ENCODE measurements around the gene ATP6V0B. TPM values are rescaled to one million over a fixed set of nuclear protein-coding genes. Genes with fewer than 3 reads are reported as not detected.

The ATP6V0B gene
- total and polyA plus RNA-seq, 2 of the 4 experiments (the other 2 are of a cell fraction), result 72.1 to 169 TPM

DNA sequence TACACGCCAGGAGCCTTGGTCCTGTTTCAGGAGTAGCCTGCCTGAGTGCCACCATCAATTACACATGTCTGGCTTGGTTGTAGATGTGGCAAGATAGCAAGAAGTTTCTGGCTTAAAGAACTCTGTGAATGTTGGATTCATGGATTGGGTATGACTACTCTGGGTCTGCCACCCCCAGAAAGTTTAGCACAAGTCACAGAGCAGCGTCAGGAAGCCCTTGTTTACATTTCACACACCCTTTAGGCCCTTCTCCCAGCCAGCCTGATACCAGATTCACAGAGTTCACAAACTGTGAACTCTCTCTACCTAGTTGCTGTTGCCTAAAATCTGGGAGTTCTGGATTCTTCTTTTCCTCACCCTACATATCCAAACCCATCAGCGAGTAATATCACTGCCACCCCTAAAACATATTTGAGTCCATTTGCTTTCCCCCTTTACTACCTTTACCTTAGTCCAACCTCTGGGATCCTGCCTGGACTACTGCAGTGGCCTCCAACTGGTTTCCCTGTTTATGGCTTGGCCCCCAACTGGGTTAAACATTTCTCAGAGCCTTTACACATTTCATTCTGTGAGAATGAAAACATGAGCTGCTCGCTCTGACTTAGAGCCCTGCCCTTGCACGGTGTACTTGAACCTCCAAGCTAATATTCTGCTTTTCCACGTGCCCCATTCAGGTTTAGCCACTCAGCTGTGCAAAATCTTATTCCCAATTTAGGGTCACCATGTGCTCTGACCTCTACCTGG lies 12.6 kb downstream of the ATP6V0B start:
- Histone ChIP-seq H3K4ac (ENCODE audit: low read depth, low read length) (peak overlapping the region; percentile 42; the same call in 1 of the 2 replicates), H2AFZ (replicated peaks; ENCODE audit: low read length, poor library complexity) (no peak overlapping the region), H4K5ac (ENCODE audit: low read depth, low read length) (no peak overlapping the region), H3K4me3 (ENCODE audit: insufficient read depth, low read depth, low read length) (no peak overlapping the region), H2BK120ac (ENCODE audit: low read depth, low read length) (no peak overlapping the region), H3K4me2 (ENCODE audit: low read depth, low read length) (no peak overlapping the region), H3K9me1 (ENCODE audit: insufficient read depth, low read length) (peaks cover 24% of the 10 kb centered on the region), H3K14ac (replicated peaks; ENCODE audit: low read depth, low read length) (0 out of 2 replicates have a peak overlapping the region, but pooled peaks have one; percentile 70), H4K8ac (ENCODE audit: low read depth in 2 of 2, low read length in 2 of 2) (peak overlapping the region in 1 of 2 experiments; percentile 50; a peak in 1 of 4 replicates), H2BK5ac (ENCODE audit: low read depth, low read length, poor library complexity, severe bottlenecking) (peak overlapping the region; percentile 7), H3K18ac (ENCODE audit: low read depth, low read length) (no peak overlapping the region), H3K56ac (ENCODE audit: extremely low read depth, insufficient read depth, low read length) (no peak overlapping the region), H2AK9ac (replicated peaks; ENCODE audit: low read depth, low read length, poor library complexity) (no peak overlapping the region), H3K27ac (ENCODE audit: insufficient read depth, low read length) (no peak overlapping the region), H2BK15ac (ENCODE audit: low read depth, low read length) (0 out of 3 replicates have a peak overlapping the region, but pooled peaks have one; percentile 34), H4K20me1 (ENCODE audit: insufficient read depth, low read length) (peaks cover 31% of the 10 kb centered on the region), H2BK20ac (ENCODE audit: low read depth, low read length) (no peak overlapping the region), H3K4me1 (ENCODE audit: control insufficient read depth, insufficient read depth, low read length) (peaks cover 18% of the 10 kb centered on the region), H4K91ac (ENCODE audit: insufficient read depth, low read depth, low read length) (no peak overlapping the region), H3K9me3 (ENCODE audit: control insufficient read depth, insufficient read depth, low read length) (no peaks in the 10 kb centered on the region), H3K9ac (ENCODE audit: low read depth, low read length) (no peak overlapping the region), H3K36me3 (ENCODE audit: control insufficient read depth, insufficient read depth, low read length) (peaks cover 28% of the 10 kb centered on the region), H2AK5ac (ENCODE audit: low read depth, low read length) (peak overlapping the region; percentile 46; the same call in 1 of the 2 replicates), H3K23ac (ENCODE audit: low read depth, low read length) (peak overlapping the region; percentile 56; the same call in 1 of the 2 replicates), H3K27me3 (ENCODE audit: control insufficient read depth, insufficient read depth, low read length) (no peaks in the 10 kb centered on the region), H3K79me1 (ENCODE audit: low read depth in 1 of 2, low read length in 2 of 2) (peaks cover 11 to 28% of the 10 kb centered on the region in 2 experiments)
- BruUV-seq (replicated peaks), result no TSS peak
- dilution Hi-C loops (cut with HindIII; ENCODE audit: low sequenced_read_pairs, unreplicated experiment), result no loop called here
- no peak for TF ChIP-seq MAFK (IDR thresholded peaks at IDR 0.05; ENCODE audit: low read depth, low read length)
- peak; percentile 38; the same call in 1 of the 2 replicates for TF ChIP-seq CEBPB (IDR thresholded peaks at IDR 0.05; ENCODE audit: low read depth, low read length)
- TF ChIP-seq BHLHE40 (IDR thresholded peaks at IDR 0.05; ENCODE audit: low read depth, low read length), result peak; percentile 56; the same call in 1 of the 2 replicates
- ATAC-seq (ENCODE audit: low read depth) (peak; percentile 3), DNase-seq (peak; percentile 55)
- in situ Hi-C loops (cut with MboI; ENCODE audit: low sequenced_read_pairs), result no loop called here
- ChIA-PET POLR2A (ENCODE audit: unreplicated experiment) (interaction anchor here (0.5 kb wide), 1 partner anchor 645 kb away, joined by 4 read pairs; no protein-coding TSS in a partner anchor), CTCF (no interaction called here)
- WGBS, 2 experiments (ENCODE audit: extremely low coverage in 2 of 2, insufficient read length in 1 of 2), result 92% methylated on average over 3 of the region's 6 CpGs; no CpG with 5 or more reads in 1 of the 2 experiments
- intact Hi-C loops (cut with micrococcal nuclease), result no loop called here

Data from IMR-90 (cell line).